OCI-LY3 (cell line): ENCODE results near the gene LDB2.
"Not testable (repeated sequence)": the region's sequence is repeated elsewhere in the genome, so short reads cannot be mapped to it uniquely, and the experiment has no call there.

Experiments used
- CTCF ChIP-seq: fragments of 200-600, 300-600 bp; sonication (generic); IDR thresholded peaks from 2 replicates; pipeline ENCODE4 v1.5.1; 2014; ENCODE audit warnings: antibody characterized with exemption, low read length, low read depth
- EZH2phosphoT487 ChIP-seq: fragments of 200-600 bp; shearing (Covaris generic); IDR thresholded peaks from 2 replicates; pipeline ENCODE4 v1.6.1; 2018; ENCODE audit warnings: antibody characterized with exemption, mixed run types, low read depth

DNA sequence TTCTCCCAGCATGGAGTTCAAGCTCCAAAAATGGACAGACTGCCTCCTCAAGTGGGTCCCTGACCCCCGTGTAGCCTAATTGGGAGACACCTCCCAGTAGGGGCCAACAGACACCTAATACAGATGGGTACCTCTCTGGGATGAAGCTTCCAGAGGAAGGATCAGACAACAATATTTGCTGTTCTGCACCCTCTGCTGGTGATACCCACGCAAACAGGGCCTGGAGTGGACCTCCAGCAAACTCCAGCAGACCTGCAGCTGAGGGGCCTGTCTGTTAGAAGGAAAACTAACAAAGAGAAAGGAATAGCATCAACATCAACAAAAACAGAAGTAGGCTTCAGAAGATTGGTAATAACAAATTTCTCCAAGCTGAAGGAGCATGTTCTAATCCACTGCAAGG is 269.2 kb downstream of the LDB2 start:
- not testable (repeated sequence) for TF ChIP-seq CTCF, EZH2phosphoT487
